HL-60 (cell line): ENCODE results near the gene TMEM18.

ENCODE experiments used
- CTCF ChIP-seq: IDR thresholded peaks from one replicate; pipeline ENCODE4 v1.5.1; 2011; ENCODE audit warnings: low read length, control low read depth, inconsistent platforms; ENCODE audit not compliant: insufficient read depth
- POLR2AphosphoS5 ChIP-seq: IDR thresholded peaks from 2 replicates; pipeline ENCODE4 v1.6.1; 2012; ENCODE audit warnings: low read depth
- REST ChIP-seq: IDR thresholded peaks from 2 replicates; pipeline ENCODE4 v1.6.1; 2012; ENCODE audit warnings: low read depth; ENCODE audit not compliant: insufficient replicate concordance
- SPI1 ChIP-seq: IDR thresholded peaks from 2 replicates; pipeline ENCODE4 v1.6.1; 2012; ENCODE audit warnings: low read depth, mild to moderate bottlenecking, borderline replicate concordance

GRCh38 chr2:624551-625347 lies 52.5 kb downstream of the TMEM18 start:
- TF ChIP-seq CTCF (no peak), SPI1 (no peak), POLR2AphosphoS5 (no peak), REST (no peak)
